GM19099 (cell line): ENCODE measurements around the gene ERICH2.

ENCODE experiments used
- POLR2A ChIP-seq: IDR thresholded peaks from 3 replicates; pipeline ENCODE4 v1.6.1; 2011; ENCODE audit warnings: low read depth; ENCODE audit not compliant: insufficient read length; ENCODE audit errors: extremely low read depth

ERICH2 gene

GRCh38 chr2:170812710-170813600, 42.8 kb downstream of the ERICH2 start:
- TF ChIP-seq POLR2A: no peak

- no peak for TF ChIP-seq POLR2A
Observed at GRCh38 chr2:170813611-170814532, 43.7 kb downstream of the ERICH2 start.

- no peak for TF ChIP-seq POLR2A
Observed at GRCh38 chr2:170814533-170815230, 44.5 kb downstream of the ERICH2 start.

- TF ChIP-seq POLR2A: no peak
Observed at GRCh38 chr2:170815311-170815710, 45.1 kb downstream of the ERICH2 start.

- TF ChIP-seq POLR2A: no peak
Observed at GRCh38 chr2:170815746-170816503, 45.7 kb downstream of the ERICH2 start.

GRCh38 chr2:170816504-170817092, 46.4 kb downstream of the ERICH2 start, which contains the start of gene GAD1:
Gene GAD1, plus strand, starts transcription at chr2:170816887. Its CDS starts 1,705 bp downstream, at chr2:170818592.
- no peak for TF ChIP-seq POLR2A

- no peak for TF ChIP-seq POLR2A
Observed at GRCh38 chr2:170817093-170818035, 47.2 kb downstream of the ERICH2 start.

- TF ChIP-seq POLR2A: no peak
Observed at GRCh38 chr2:170818036-170818751, 48.0 kb downstream of the ERICH2 start.

GRCh38 chr2:170818752-170819470, 48.7 kb downstream of the ERICH2 start:
- no peak for TF ChIP-seq POLR2A

- no peak for TF ChIP-seq POLR2A
Observed at GRCh38 chr2:170819680-170820664, 49.8 kb downstream of the ERICH2 start.
